ENCODE data around the gene EMX2.

EMX2 gene

DNA sequence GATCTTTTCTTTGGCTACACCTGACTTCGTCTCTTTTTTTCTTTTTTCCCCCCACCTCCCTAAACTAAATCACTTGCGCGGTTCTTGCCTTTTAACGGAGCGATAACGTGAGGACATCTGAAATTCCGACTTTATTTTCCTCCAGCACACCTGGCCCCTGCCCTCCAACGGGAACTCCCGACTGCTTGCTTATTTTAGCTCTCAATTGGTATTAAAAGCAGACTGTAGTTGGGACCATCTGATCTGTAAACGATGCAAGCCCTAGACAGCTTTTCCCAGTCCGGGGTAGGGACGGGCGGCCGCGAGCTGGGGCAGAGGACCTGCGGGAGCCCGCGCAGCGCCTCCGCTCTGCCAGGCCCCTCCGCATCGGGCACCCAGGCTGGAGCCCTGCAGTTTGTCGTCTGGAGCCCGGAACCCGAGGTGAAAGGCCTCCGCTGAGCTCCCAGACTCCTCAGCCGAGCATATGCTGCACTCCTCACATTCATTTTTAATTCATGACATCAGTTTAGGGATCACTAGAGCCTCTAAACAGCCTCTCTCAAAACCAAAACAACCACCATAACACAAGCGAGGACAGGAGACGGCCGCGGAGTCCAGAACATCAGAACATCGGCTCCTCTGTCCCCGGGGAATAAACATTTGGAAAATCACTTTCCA is 10.0 kb upstream of the EMX2 start:
- DNase-seq: no peak

DNA sequence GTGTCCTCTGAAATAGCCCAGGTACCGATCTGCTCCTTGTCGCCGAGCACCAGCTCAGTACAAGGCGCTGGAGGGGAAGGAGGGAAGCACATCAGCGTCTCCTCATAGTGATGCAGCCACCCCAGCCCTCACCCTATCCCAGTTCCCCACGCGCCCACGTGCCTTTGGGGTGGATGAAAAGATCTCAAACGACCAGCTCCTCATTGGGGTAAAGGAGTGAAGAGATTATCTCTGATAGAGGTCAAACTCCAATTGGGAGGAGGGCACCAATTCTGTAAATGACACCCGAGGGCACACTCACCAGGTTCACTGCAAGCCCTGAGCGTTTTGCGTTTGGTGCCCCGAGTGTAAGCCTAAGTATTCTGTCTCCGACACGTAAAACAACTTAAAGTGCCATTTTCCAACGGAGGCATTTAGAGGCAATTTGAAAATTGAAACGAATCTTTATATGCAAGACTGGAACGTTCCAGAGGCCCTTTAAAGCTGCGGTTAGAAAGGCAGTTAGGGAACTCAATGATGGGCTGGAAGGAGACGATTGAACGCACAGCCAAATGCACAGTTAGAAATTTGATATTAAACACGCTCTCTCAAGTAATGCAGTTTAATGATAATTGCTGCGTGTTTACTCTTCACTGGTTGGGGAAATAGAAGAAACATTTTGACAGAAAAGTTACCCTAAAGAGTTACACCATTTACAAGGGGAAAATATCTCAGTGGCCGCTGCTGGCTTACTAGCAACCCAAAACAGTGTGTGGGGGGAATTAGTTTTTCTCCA is 8.9 kb upstream of the EMX2 start:
- DNase-seq: no peak

DNA sequence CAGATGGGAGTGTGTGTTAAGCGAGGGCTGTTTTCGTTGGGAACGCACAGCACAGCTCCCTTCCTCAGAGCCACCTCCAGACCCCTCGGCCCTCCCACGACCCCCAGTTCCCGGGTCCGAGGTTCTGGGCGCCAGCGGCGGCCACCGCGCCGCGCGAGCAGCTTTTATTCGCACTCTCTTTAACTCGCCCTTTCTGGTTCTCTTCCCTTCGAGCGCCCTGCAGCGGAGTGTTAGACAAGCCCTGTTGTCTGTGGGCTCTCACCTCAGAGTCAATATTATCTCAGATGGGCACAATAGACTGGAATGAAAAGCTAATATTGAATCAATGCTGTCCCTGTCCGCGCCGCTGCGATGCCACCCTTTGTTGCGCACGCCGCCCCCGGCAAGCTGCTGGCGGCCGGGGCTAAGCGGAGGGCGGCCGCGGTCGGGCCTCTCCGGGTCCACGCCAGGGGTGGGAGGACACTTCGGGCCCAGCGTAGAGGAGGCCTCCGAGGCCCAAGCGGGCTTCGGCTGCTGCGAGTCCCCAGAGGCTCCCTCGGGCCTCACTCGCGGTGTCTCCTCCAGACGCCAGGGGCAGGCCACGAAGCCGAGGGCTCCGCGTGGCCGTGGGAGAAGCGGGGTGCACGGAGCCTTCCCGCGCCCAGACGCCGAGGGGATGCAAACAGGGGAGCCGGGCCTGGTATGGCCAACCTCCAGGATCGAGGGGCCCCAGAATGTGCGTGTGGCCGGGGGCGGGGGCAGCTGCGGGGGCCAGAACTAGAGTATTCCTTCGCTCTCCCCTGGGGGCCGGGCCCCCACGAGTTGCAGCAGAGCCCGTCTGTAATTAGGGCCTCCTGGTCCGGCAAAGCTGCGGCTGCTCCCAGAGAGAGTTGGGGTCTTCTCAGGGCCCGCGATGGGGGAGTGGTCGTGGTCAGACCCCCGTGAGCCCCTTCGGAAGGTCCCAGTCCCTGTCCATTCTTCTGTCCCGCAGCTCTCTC is 7.9 kb upstream of the EMX2 start:
- no peak for DNase-seq

DNA sequence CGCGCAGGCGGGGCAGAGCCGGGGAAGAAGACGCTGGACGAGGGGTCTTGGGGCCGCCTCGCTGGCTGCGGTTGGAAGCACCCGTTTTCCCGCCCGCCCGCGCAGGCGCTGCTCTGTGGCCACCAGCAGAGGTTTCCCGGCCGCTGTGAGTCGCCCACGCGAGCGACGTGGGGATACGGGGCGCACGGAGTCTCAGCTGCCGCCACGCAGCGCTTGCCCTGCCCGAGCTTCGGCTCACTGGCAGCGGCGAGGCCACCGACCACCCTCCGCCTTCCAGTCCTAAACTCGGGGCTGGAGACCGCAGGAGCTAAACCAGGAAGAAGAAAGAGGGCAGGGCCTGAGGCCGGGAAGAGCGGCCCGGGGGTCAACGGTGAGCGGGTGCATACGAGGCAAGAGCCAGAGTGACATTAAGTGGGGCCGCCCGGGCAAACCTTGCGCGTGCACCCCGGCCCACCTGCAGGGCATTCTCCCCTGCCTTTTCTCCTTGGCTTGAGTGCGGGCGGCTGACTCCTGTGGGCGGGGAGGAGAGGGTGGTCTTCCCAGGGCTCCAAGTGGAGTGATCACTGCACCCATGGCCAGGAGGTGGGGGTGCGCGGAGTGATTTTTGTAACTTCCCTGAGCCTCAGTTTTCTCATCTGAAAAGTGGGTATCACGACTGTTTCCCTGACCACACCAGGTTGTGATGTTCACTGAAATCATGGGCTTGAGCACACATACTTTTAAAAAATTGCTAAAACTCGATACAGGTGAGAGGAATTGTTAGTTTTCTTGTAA is 7.1 kb upstream of the EMX2 start:
- no peak for DNase-seq

DNA sequence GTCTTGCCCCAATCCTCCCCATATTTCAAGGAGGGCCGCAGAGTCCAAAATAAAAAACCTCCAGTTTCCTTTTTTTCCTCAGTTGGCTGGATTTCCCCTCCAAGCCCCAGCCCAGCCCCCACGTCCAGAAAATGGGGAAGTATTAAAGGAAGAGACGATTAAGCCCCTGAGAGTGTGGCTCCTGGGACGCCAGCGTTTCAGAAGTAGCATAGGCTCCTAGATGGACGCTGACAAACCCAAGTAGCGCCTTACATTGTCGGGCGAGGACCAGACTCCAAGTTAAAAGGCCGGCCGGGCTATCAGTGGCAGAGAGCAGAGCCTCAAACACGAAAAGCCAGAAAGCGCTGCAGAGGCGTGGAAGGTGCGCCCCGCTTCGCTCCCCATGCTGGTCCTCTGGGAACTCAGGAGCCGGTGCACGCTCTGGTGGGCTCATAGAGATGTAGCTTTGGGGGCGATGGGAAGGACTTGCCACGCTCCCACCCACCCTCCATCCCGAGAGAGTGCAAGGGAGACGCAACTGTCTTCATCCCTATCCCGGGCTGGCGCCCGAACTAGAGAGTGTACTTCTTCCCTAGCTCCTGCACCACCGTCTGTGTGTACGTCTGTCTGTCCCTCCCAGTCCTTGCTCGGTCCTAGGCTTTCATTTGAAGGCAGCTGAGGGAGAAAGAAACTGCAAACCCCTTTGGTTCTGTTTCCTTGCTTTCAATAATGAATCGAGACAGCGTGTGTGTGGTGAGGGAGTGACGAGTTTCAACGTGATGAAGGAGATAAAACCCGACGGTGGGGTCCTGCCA is 6.3 kb upstream of the EMX2 start:
- no peak for DNase-seq

DNA sequence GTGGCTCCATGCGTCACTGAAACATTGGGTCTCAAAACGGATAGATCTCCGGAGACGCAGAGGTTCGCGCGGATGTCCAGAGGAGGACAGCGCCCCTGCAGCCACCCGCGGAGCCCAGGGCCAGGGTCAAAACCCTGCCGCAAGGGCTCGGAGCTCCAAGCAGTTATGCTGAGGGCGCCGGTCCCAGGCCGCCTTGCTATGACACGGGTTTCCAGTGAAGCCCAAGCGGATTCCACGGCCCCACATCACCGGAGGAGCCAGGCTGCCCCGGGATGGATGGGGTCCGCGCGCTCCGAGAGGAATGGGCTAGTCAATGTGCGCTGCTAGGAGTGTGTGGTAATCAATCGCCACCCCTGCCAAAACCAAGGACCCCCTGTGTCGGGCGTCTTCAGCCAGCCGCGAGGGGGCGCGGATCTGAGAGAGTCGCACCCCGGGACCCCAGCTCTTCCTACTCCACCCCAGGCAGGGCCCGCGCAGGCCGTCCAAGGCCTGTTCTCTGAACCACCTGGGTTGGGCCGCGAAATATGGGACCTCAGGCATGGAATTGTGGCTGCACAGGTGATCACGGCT is 5.6 kb upstream of the EMX2 start:
- DNase-seq: no peak

DNA sequence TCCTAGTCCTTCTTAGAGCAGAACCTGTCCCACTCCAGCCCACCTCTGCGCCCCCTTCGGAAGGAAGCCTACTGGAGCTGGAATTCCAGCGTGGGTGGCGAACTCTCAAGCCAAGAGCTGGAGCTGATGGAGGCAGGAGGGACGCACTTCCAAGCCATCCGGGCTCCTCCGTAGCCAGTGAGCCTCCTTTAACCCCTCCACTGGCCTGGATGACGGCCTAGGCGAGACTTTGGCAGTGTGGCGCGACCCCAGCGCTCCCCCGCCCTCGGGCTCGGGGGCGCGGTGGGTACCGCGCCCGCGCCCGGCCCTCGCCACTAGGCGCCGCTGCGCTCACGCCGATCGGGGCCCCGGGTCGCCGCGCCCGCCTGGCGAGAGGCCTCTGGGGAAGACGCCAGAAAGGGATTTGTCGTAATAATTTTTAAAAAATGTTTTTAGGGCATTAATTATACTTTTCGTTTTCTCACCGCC is 5.1 kb upstream of the EMX2 start:
- DNase-seq: no peak

DNA sequence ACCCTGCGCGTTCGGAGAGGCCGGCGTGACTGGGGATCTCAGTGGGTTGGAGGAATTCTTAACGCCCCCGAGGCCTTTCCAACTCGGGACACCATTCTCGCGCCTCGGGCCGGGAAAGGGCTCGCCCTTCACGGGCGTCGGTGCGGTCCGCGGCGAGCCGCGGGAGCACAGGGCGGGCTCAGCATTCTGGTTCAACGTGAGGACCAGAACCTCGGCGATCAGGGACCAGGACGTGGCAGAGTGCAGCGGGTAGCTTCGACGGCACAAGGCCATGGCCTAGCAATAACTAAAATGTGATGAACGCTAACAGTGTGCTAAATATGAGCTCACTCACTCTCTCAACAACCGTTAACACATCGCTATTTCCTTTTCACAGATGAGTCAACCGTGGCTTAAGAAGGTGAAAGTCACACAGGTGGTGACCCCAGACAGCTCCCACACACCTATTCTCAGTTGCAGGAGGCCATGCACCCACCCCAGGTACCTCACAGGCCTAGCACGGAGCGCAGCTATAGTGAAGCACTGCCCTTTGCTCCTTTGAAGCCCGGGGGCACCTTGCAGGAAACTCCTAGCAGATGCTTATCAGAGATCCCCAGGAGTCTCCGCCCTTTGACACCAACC is 4.5 kb upstream of the EMX2 start:
- no peak for DNase-seq

DNA sequence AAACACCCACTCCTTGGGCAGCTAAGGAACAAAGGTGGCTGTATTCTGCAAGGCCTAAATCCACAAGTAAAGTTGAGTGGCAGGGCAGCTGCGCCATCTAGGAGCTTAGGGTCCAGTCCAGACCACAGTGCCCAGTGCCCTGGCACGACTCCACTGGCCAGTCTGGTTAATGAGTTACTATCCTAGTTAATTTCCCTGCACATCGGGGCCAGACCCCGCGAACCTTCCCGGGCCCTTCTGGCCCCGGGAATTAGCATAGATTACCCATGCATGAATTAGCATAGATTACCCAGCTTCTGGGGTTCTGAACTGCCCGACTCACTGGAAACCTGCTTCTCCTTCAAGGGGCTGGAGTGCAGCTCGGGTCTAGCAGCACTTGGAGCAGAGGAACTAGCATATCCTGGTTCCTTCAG is 3.2 kb upstream of the EMX2 start:
- no peak for DNase-seq

DNA sequence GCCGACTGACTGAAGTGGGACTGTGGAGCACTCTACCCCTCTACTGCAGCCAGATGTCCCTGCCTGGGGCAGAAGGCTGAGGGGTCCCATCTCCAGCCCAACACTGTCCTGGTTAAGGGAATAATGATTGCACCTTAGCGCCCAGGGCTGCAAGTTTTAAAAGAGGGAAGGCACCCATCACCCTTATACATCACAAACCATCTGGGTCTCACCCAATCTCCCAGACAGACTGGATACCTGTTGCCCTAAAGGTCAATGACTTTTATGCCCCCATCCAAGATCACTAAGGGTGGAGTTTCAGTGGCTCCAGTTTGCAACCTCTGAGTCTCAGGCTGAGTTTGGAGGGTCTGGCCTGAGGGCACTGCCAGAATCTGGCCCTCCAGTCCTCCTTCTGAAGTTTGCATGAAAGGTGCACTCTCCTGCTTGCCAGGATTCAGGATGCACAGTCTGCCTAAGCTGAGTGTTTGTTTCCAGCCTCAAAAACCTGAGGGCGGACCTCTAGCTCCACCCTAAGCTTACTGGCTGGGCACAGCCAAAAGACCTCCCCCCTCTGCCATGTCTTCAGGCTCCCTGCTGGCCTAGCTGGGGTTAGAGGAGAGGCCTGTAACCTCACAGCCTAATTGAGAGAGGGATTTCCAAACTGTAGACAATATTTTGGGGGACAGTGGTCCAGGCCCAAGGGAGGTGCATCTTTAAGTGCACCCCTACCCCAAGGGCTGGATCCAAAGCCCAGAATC is 2.5 kb upstream of the EMX2 start:
- DNase-seq: peak; percentile 45

DNA sequence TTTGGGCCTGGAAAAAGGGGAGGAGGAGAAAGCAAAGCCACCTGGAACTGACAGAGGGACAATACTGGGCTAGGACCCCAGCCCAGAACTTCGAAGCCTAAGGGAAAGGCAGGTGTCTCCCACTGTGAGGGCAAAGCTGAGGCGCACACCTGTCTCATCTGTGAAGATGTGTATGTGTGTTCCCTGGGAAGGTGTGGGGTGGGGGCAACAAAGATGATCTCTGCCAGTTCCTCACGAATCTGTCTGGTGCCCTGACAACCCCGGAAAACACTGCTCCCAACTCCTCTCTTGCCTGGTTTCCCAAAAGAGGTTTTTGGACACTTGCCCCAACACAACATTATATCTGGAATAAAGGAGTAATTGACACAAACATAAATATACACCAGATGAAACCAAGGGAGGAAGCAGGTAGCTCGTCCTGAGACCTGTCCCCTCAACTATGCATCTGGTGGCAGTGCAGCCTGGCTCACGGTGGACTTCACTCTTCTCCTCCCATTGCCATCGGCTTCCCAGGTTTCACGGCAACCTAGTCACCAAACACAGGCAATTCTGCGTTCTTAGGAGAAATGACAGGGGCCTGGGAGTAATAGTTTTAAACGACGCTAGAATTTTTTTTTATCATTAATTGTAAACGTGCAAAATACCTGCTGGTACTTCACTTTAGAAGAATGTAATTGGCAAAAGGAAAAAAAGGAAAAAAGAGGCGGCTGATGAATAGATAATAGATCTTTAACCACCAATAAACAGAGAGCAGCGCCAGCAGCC is 1.7 kb upstream of the EMX2 start:
- DNase-seq: no peak

DNA sequence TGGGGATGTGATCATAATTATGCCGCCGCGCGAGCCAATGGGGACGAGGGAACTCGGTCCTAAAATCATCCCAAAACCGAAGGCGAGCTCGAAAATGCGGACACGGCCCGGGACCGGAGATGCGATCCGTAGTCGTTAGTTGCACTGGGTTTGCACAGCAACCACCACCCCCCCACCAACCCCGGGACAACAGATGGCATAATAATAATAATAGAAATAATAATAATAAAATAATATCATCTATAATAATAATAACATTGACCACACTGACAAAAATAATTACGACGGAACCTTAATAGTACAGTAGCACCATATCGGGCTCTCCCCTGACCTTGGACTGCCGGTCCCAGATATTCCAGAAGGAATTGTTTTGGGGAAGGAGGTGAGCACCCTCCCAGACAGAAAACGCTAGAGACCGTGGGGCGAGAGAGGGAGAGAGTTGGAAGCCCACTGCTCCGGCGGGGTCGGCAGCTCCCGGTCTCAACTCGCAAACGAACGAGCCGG is 1.1 kb upstream of the EMX2 start:
- DNase-seq: peak; percentile 79

DNA sequence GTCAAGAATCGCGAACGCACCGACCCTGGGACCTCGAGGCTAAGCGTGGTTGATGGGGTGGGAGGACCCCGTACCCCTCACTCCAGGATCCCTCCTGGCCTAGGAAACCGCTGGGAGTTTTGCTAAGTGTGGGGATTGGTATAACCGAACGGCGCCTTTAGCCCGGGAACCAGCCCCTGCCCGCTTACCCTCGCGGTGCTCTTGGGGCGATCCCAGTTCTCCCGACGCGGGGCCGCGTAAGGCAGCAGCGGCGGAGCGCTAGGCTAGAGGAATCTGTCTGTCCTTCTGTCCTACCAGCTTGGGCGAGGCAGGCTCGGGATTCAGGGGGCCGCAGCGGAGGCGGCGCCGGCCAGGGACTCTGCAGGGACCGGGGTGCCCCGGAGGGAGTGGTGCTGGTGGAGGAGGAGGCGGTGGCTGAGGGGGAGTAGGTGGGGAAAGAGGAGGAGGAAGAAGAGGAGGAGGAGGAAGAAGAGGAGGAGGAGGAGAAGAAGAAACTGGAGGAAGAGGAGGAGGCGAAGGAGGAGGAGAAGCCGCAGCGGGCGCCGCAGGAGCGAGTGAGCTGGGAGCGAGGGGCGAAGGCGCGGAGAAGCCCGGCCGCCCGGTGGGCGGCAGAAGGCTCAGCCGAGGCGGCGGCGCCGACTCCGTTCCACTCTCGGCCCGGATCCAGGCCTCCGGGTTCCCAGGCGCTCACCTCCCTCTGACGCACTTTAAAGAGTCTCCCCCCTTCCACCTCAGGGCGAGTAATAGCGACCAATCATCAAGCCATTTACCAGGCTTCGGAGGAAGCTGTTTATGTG is 439 bp upstream of the EMX2 start:
- peak; percentile 90 for DNase-seq

DNA sequence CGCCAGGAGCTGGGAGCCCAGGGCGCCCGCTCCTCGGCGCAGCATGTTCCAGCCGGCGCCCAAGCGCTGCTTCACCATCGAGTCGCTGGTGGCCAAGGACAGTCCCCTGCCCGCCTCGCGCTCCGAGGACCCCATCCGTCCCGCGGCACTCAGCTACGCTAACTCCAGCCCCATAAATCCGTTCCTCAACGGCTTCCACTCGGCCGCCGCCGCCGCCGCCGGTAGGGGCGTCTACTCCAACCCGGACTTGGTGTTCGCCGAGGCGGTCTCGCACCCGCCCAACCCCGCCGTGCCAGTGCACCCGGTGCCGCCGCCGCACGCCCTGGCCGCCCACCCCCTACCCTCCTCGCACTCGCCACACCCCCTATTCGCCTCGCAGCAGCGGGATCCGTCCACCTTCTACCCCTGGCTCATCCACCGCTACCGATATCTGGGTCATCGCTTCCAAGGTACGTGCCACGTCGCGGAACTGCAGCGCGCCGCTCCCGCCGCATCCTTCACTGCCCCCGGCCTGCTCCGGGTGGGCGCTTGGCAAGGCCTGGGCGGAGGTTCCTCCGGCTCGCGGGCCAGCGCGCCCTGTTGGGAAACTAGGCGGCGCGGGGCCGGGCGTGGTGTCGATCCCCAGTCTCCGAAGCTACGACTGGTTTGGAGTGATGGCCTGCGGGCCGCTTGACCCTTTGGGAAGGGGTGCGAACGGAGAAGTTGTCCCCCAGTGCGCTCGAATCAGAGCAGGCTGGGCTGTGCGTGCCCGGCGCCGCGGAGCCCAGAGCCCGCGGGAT is 868 bp downstream of the EMX2 start:
- peak; percentile 81 for DNase-seq

DNA sequence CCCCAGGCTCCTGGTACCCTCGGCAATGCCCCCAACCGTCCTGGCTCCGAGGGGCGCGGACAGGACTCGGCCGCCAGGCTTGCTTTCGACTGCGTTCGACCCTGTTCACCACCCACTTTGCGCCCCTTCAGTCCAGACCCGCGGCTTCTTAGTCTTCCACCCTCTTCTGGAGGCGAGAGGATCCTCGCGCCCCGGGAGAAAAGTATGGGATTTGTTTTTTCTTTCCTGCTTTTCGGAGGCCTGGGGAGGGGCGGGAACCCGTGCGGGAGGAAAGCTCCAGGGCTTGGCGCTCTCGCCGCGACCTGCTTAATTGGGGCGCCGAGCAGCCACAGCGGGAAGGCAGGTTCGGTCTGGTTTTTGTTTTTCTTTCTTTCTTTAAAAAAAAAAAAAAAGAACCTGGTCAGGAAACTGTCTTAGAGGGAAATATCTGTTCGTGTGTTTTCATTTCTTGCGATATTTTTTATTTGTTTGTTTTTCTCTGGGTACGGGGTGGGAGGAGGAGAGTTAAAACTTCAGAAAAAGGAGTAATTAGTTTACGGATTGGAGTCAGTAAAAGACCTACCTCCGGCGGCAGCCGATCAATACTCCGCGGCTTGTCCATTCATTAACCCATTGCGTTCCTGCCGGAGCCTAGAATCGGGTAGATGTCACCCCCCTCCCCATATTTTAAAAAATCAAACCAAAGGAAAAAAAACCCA is 1.6 kb downstream of the EMX2 start:
- DNase-seq: peak; percentile 57

DNA sequence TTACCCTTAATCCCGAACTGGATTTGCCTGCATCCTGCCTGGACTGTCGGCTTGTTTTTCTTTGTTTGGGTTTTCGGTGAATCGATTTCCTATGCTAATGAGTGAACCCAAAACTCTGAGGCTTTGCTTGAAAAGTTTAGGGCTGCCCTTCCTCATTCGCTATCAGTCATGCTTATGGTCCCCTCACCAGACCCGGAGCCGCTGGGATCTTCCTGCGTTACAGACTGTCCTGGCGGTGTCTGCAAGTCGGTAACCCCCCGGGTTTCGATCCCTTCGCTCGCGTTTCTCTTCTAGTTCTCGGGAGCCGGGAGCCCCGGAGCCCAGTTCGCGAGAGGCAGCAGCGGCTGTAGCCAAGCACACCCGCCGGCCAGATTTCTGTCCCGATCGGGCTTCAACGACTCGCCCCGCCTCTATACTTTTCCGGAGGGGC is 2.2 kb downstream of the EMX2 start:
- peak; percentile 55 for DNase-seq

Data from islet precursor cell (in vitro differentiated cells).